Esophagus squamous epithelium (tissue), 5 donors: ENCODE measurements around the gene ALOX5. TPM values are rescaled to one million over a fixed set of nuclear protein-coding genes. Genes with fewer than 3 reads are reported as not detected.

Experiments
- DNase-seq: peaks from one replicate; lab custom pipeline; 2025; lab: John Stamatoyannopoulos, UW
- H3K27ac ChIP-seq, 4 donors: fragments of 200-600 bp; sonication (generic); one replicate each; pipeline ENCODE4 v1.5.1; 2016 to 2019; ENCODE audit warnings: mild to moderate bottlenecking in 1 of 4
- H3K27me3 ChIP-seq, 4 donors: fragments of 200-600 bp; sonication (generic); 1 replicate in 3 of 4; 2 replicates in 1 of 4; pipeline versions ENCODE4 v1.5.1 to v1.6.0; 2017 to 2021; ENCODE audit warnings: antibody characterized with exemption in 1 of 4
- H3K36me3 ChIP-seq, 3 donors: fragments of 200-600 bp; sonication (generic); one replicate each; pipeline ENCODE4 v1.5.1; 2016 to 2019
- H3K4me1 ChIP-seq, 3 donors: fragments of 200-600 bp; sonication (generic); one replicate each; pipeline ENCODE4 v1.5.1; 2017 to 2019
- H3K4me3 ChIP-seq, 4 donors: fragments of 200-600 bp; sonication (generic); 1 replicate in 3 of 4; 2 replicates in 1 of 4; pipeline ENCODE4 v1.5.1; 2016 to 2019; ENCODE audit warnings: mild to moderate bottlenecking in 2 of 4, moderate library complexity in 1 of 4
- H3K9me3 ChIP-seq, 3 donors: fragments of 200-600 bp; sonication (generic); one replicate each; pipeline ENCODE4 v1.5.1; 2016 to 2019
- CTCF ChIP-seq, 6 experiments: fragments of 450-650 bp in 4 of 6; fragments of 200-600 bp in 2 of 6; sonication (generic) in 2 of 6; IDR thresholded peaks; one replicate each; pipeline ENCODE4 v1.5.1; 2016 to 2019; ENCODE audit warnings: antibody characterized with exemption in 6 of 6, mild to moderate bottlenecking in 4 of 6, moderate library complexity in 4 of 6
- POLR2A ChIP-seq, 4 donors: fragments of 450-650 bp; IDR thresholded peaks; one replicate each; pipeline ENCODE4 v1.6.1; 2017; ENCODE audit warnings: antibody characterized with exemption in 4 of 4, mild to moderate bottlenecking in 4 of 4, moderate library complexity in 3 of 4
- WGBS, 2 donors: methylation state at CpG; one replicate each; pipeline ENCODE4 v1.1.5; 2018; 5-methylcytosine and 5-hydroxymethylcytosine counted together
- intact Hi-C: fragments of 100-400 bp; cut with DNase I; formaldehyde crosslinking; loops from one replicate; pipeline ENCODE4 v1.15.0; 2022
- total RNA-seq, 4 donors: library from RNA; depleted of rRNA; stranded (reverse); fragments of >200 nt; gene quantifications; one replicate each; pipeline ENCODE4 v1.1.0, GENCODE V29; 2016
- donor health status: DM: yes; HTN: yes; CAD: no.

ALOX5 gene
- total RNA-seq, 4 donors from 2014 or later: 10.6 to 40.4 (median 16.9) TPM

- 86 to 87% methylated on average over 6 to 7 of the region's 7 CpGs for WGBS, 2 donors
These were observed 50.0 kb downstream of the ALOX5 start for GRCh38 chr10:45423976-45424499.

GRCh38 chr10:45424668-45425404, 50.8 kb downstream of the ALOX5 start:
- no peak for DNase-seq
- Histone ChIP-seq H3K4me3 (no peak overlapping the region), H3K9me3 (no peaks in the 10 kb centered on the region), H3K4me1 (peaks cover 6 to 52% (median 16%) of the 10 kb centered on the region in 3 donors), H3K36me3 (peaks cover 0 to 7% (median 0%) of the 10 kb centered on the region in 3 donors), H3K27me3 (peaks cover 0 to 31% (median 0%) of the 10 kb centered on the region in 4 donors), H3K27ac (peak overlapping the region in 2 of 4 donors; percentile 4 to 21)
- intact Hi-C loops: no loop called here
- TF ChIP-seq CTCF (IDR thresholded peaks at IDR 0.05) (no peak), POLR2A (IDR thresholded peaks at IDR 0.05) (no peak)
- 60 to 70% methylated on average over 2 to 7 of the region's 15 CpGs for WGBS, 2 donors

More at GRCh38 chr10:45423976-45424499, 50.0 kb downstream of the ALOX5 start:
- TF ChIP-seq CTCF (IDR thresholded peaks at IDR 0.05) (no peak), POLR2A (IDR thresholded peaks at IDR 0.05) (no peak)
- intact Hi-C loops: no loop called here
- no peak overlapping the region for H3K4me3 ChIP-seq
- H3K27me3 ChIP-seq: peaks cover 0 to 31% (median 0%) of the 10 kb centered on the region in 4 donors
- H3K9me3 ChIP-seq: no peaks in the 10 kb centered on the region
- peaks cover 14 to 60% (median 16%) of the 10 kb centered on the region in 3 donors for H3K4me1 ChIP-seq
- no peak overlapping the region for H3K27ac ChIP-seq
- H3K36me3 ChIP-seq: peaks cover 0 to 7% (median 0%) of the 10 kb centered on the region in 3 donors
- DNase-seq: no peak

GRCh38 chr10:45425621-45426563, 51.9 kb downstream of the ALOX5 start:
- Histone ChIP-seq H3K27me3 (peaks cover 0 to 33% (median 0%) of the 10 kb centered on the region in 4 donors), H3K4me3 (no peak overlapping the region), H3K27ac (peak overlapping the region in 1 of 4 donors; percentile 16), H3K9me3 (no peaks in the 10 kb centered on the region), H3K36me3 (peaks cover 0 to 7% (median 0%) of the 10 kb centered on the region in 3 donors), H3K4me1 (peaks cover 2 to 42% (median 8%) of the 10 kb centered on the region in 3 donors)
- DNase-seq: no peak
- no peak for TF ChIP-seq CTCF (IDR thresholded peaks at IDR 0.05)
- no peak for TF ChIP-seq POLR2A (IDR thresholded peaks at IDR 0.05)
- 60 to 61% methylated on average over 8 to 10 of the region's 10 CpGs for WGBS, 2 donors
- intact Hi-C loops: no loop called here

GRCh38 chr10:45427262-45427969, 53.4 kb downstream of the ALOX5 start:
- 16 to 27% methylated on average over 5 to 10 of the region's 50 CpGs for WGBS, 2 donors
- H3K36me3 ChIP-seq: peaks cover 0 to 7% (median 0%) of the 10 kb centered on the region in 3 donors
- DNase-seq: no peak
- H3K27me3 ChIP-seq: peaks cover 0 to 33% (median 0%) of the 10 kb centered on the region in 4 donors
- TF ChIP-seq CTCF (IDR thresholded peaks at IDR 0.05): no peak
- no peak for TF ChIP-seq POLR2A (IDR thresholded peaks at IDR 0.05)
- no peak overlapping the region for H3K27ac ChIP-seq
- H3K4me3 ChIP-seq: no peak overlapping the region
- H3K9me3 ChIP-seq: no peaks in the 10 kb centered on the region
- peaks cover 0 to 27% (median 7%) of the 10 kb centered on the region in 3 donors for H3K4me1 ChIP-seq
- intact Hi-C loops: no loop called here
